Gastrocnemius medialis (tissue), 4 donors: Measurements from ENCODE around the gene GNAO1.

Experiments
- POLR2A ChIP-seq, 2 donors: fragments of 450-650 bp; IDR thresholded peaks; one replicate each; pipeline ENCODE4 v1.6.1; 2017; ENCODE audit warnings: antibody characterized with exemption in 2 of 2, mild to moderate bottlenecking in 2 of 2, moderate library complexity in 2 of 2
- TF ChIP-seq, protein P1 (sequence below), 5 experiments: fragments of 450-650 bp in 3 of 5; fragments of 200-600 bp in 2 of 5; sonication (generic) in 2 of 5; IDR thresholded peaks in 4 of 5; conservative IDR thresholded peaks in 1 of 5; 1 replicate in 4 of 5; 2 replicates in 1 of 5; pipeline ENCODE4 v1.5.1; 2016 to 2019; ENCODE audit warnings: antibody characterized with exemption in 5 of 5, mild to moderate bottlenecking in 3 of 5, moderate library complexity in 3 of 5

GRCh38 chr16:56264609-56264972 is 73.3 kb downstream of the GNAO1 start:
- TF ChIP-seq, protein P1, sequence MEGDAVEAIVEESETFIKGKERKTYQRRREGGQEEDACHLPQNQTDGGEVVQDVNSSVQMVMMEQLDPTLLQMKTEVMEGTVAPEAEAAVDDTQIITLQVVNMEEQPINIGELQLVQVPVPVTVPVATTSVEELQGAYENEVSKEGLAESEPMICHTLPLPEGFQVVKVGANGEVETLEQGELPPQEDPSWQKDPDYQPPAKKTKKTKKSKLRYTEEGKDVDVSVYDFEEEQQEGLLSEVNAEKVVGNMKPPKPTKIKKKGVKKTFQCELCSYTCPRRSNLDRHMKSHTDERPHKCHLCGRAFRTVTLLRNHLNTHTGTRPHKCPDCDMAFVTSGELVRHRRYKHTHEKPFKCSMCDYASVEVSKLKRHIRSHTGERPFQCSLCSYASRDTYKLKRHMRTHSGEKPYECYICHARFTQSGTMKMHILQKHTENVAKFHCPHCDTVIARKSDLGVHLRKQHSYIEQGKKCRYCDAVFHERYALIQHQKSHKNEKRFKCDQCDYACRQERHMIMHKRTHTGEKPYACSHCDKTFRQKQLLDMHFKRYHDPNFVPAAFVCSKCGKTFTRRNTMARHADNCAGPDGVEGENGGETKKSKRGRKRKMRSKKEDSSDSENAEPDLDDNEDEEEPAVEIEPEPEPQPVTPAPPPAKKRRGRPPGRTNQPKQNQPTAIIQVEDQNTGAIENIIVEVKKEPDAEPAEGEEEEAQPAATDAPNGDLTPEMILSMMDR (IDR thresholded peaks at IDR 0.05 in 4 of 5, conservative IDR thresholded peaks at IDR 0.05 in 1 of 5): no peak
- TF ChIP-seq POLR2A (IDR thresholded peaks at IDR 0.05): no peak
